IMR-90 (cell line): ENCODE results near the gene HSPG2. TPM values are rescaled to one million over a fixed set of nuclear protein-coding genes. Genes with fewer than 3 reads are reported as not detected.

Experiments used
- ATAC-seq: fragments of 200-7000 bp; cut with Tn5 transposase; 2 replicates; pipeline ENCODE4 v1.9.1; 2020; ENCODE audit warnings: low read depth, mild to moderate bottlenecking, moderate library complexity
- BruUV-seq: library from RNA; stranded (reverse); fragments of 400-500 nt; replicated peaks from 2 replicates; lab custom pipeline; 2021; lab: Mats Ljungman, UMichigan
- CTCF ChIA-PET: fragments of 300-600 bp; formaldehyde crosslinking; extraction: SDS; loops from one replicate; lab custom pipeline; 2021; ENCODE audit warnings: antibody characterized with exemption; lab: Yijun Ruan, JAX
- POLR2A ChIA-PET: fragments of 300-600 bp; sonication (Branson Sonifier 250); formaldehyde crosslinking; loops from one replicate; lab custom pipeline; 2022; ENCODE audit warnings: antibody characterized with exemption; ENCODE audit not compliant: unreplicated experiment; lab: Charles Lee
- DNase-seq: peaks from one replicate; pipeline ENCODE4 v3.0.0; 2013
- H2AFZ ChIP-seq: replicated peaks from 2 replicates; pipeline ENCODE3; 2013; ENCODE audit warnings: low read length, mild to moderate bottlenecking; ENCODE audit not compliant: poor library complexity
- H2AK5ac ChIP-seq: 2 replicates; pipeline ENCODE4 v1.6.1; 2013; ENCODE audit warnings: low read depth, low read length, inconsistent platforms
- H2AK9ac ChIP-seq: replicated peaks from 2 replicates; pipeline ENCODE3; 2013; ENCODE audit warnings: mild to moderate bottlenecking, low read depth, low read length, moderate library complexity; ENCODE audit not compliant: poor library complexity
- H2BK120ac ChIP-seq: 2 replicates; pipeline ENCODE4 v1.6.1; 2013; ENCODE audit warnings: low read depth, low read length, inconsistent platforms
- H2BK15ac ChIP-seq: 3 replicates; pipeline ENCODE4 v1.6.1; 2013; ENCODE audit warnings: low read depth, low read length, inconsistent platforms
- H2BK20ac ChIP-seq: 2 replicates; pipeline ENCODE4 v1.6.1; 2013; ENCODE audit warnings: low read depth, mild to moderate bottlenecking, inconsistent platforms, low read length, moderate library complexity
- H2BK5ac ChIP-seq: 2 replicates; pipeline ENCODE4 v1.6.1; 2013; ENCODE audit warnings: mild to moderate bottlenecking, low read depth, low read length, inconsistent platforms; ENCODE audit not compliant: poor library complexity, severe bottlenecking
- H3K14ac ChIP-seq: replicated peaks from 2 replicates; pipeline ENCODE4 v1.6.1; 2013; ENCODE audit warnings: low read depth, low read length, inconsistent platforms
- H3K18ac ChIP-seq: 2 replicates; pipeline ENCODE4 v1.6.1; 2013; ENCODE audit warnings: low read depth, low read length, control low read depth
- H3K23ac ChIP-seq: 2 replicates; pipeline ENCODE4 v1.6.1; 2013; ENCODE audit warnings: low read depth, low read length, inconsistent platforms
- H3K27ac ChIP-seq: 2 replicates; pipeline ENCODE4 v1.5.1; 2013; ENCODE audit warnings: mild to moderate bottlenecking, control low read depth, low read length; ENCODE audit not compliant: insufficient read depth
- H3K27me3 ChIP-seq: 2 replicates; pipeline ENCODE4 v1.6.1; 2013; ENCODE audit warnings: low read length; ENCODE audit not compliant: control insufficient read depth, insufficient read depth
- H3K36me3 ChIP-seq: 2 replicates; pipeline ENCODE4 v1.6.1; 2013; ENCODE audit warnings: low read length, mixed read lengths; ENCODE audit not compliant: control insufficient read depth, insufficient read depth
- H3K4ac ChIP-seq: 2 replicates; pipeline ENCODE4 v1.6.1; 2013; ENCODE audit warnings: low read depth, low read length, inconsistent platforms
- H3K4me1 ChIP-seq: 2 replicates; pipeline ENCODE4 v1.6.1; 2013; ENCODE audit warnings: low read length, mixed read lengths; ENCODE audit not compliant: control insufficient read depth, insufficient read depth
- H3K4me2 ChIP-seq: 2 replicates; pipeline ENCODE4 v1.6.1; 2013; ENCODE audit warnings: low read depth, mild to moderate bottlenecking, control low read depth, low read length, moderate library complexity
- H3K4me3 ChIP-seq: 2 replicates; pipeline ENCODE4 v1.5.1; 2013; ENCODE audit warnings: low read depth, mild to moderate bottlenecking, control low read depth, low read length, moderate library complexity; ENCODE audit not compliant: insufficient read depth
- H3K56ac ChIP-seq: 2 replicates; pipeline ENCODE4 v1.6.1; 2013; ENCODE audit warnings: low read length, inconsistent platforms; ENCODE audit not compliant: insufficient read depth; ENCODE audit errors: extremely low read depth
- H3K79me1 ChIP-seq, 2 experiments: 2 replicates each; pipeline ENCODE4 v1.6.1; 2013; ENCODE audit warnings: low read length in 2 of 2, inconsistent platforms in 1 of 2, low read depth in 1 of 2
- H3K9ac ChIP-seq: 2 replicates; pipeline ENCODE4 v1.6.1; 2013; ENCODE audit warnings: low read depth, low read length, control low read depth
- H3K9me1 ChIP-seq: 2 replicates; pipeline ENCODE4 v1.6.1; 2013; ENCODE audit warnings: low read length, inconsistent platforms; ENCODE audit not compliant: insufficient read depth
- H3K9me3 ChIP-seq: 2 replicates; pipeline ENCODE4 v1.6.1; 2013; ENCODE audit warnings: low read length; ENCODE audit not compliant: control insufficient read depth, insufficient read depth
- H4K20me1 ChIP-seq: 2 replicates; pipeline ENCODE4 v1.6.1; 2013; ENCODE audit warnings: low read length, inconsistent platforms; ENCODE audit not compliant: insufficient read depth
- H4K5ac ChIP-seq: 2 replicates; pipeline ENCODE4 v1.6.1; 2013; ENCODE audit warnings: mild to moderate bottlenecking, low read depth, low read length, control low read depth
- H4K8ac ChIP-seq, 2 experiments: 2 replicates each; pipeline ENCODE4 v1.6.1; 2013; ENCODE audit warnings: low read depth in 2 of 2, low read length in 2 of 2, control low read depth in 1 of 2, inconsistent platforms in 1 of 2
- H4K91ac ChIP-seq: 2 replicates; pipeline ENCODE4 v1.6.1; 2013; ENCODE audit warnings: low read depth, low read length, inconsistent platforms; ENCODE audit not compliant: insufficient read depth
- CHD1 ChIP-seq: IDR thresholded peaks from 2 replicates; pipeline ENCODE4 v1.6.1; 2012; ENCODE audit warnings: low read depth, low read length, improper control_type of control experiment
- FOS ChIP-seq: fragments of 150-350 bp; IDR thresholded peaks from 2 replicates; pipeline ENCODE4 v1.6.1; 2016; ENCODE audit warnings: low read depth, low read length
- MAFK ChIP-seq: IDR thresholded peaks from 2 replicates; pipeline ENCODE4 v1.6.1; 2012; ENCODE audit warnings: low read depth, low read length, improper control_type of control experiment
- MAZ ChIP-seq: IDR thresholded peaks from 2 replicates; pipeline ENCODE4 v1.6.1; 2012; ENCODE audit warnings: low read depth, mild to moderate bottlenecking, low read length, improper control_type of control experiment, moderate library complexity, borderline replicate concordance
- NFE2L2 ChIP-seq: fragments of 150-350 bp; IDR thresholded peaks from 2 replicates; pipeline ENCODE4 v1.6.1; 2016; ENCODE audit warnings: low read depth, mild to moderate bottlenecking, low read length
- POLR2A ChIP-seq: IDR thresholded peaks from 2 replicates; pipeline ENCODE4 v1.6.1; 2012; ENCODE audit warnings: mild to moderate bottlenecking, low read depth, low read length
- RAD21 ChIP-seq: IDR thresholded peaks from 2 replicates; pipeline ENCODE4 v1.6.1; 2012; ENCODE audit warnings: low read length, improper control_type of control experiment
- RCOR1 ChIP-seq: IDR thresholded peaks from 2 replicates; pipeline ENCODE4 v1.6.1; 2012; ENCODE audit warnings: mild to moderate bottlenecking, low read length, improper control_type of control experiment; ENCODE audit not compliant: insufficient replicate concordance
- WGBS, 2 experiments: methylation state at CpG; one replicate each; pipeline versions ENCODE4 v1.1.5 to v1.1.7; 2013; ENCODE audit warnings: missing lambda C conversion rate in 2 of 2; ENCODE audit not compliant: insufficient read length in 1 of 2; ENCODE audit errors: extremely low coverage in 2 of 2; 5-methylcytosine and 5-hydroxymethylcytosine counted together
- dilution Hi-C: fragments of 300-500 bp; cut with HindIII; formaldehyde crosslinking; loops from one replicate; pipeline ENCODE4 v1.14.3; 2018; ENCODE audit warnings: low sequenced_read_pairs; ENCODE audit not compliant: unreplicated experiment
- in situ Hi-C: fragments of 300-500 bp; cut with MboI; formaldehyde crosslinking; loops from 3 replicates; pipeline ENCODE4 v1.14.3; 2019; ENCODE audit warnings: low sequenced_read_pairs, inconsistent platforms, mixed read lengths
- intact Hi-C: fragments of 100-400 bp; cut with micrococcal nuclease; formaldehyde crosslinking; loops from 2 replicates; pipeline ENCODE4 v1.10.0; 2022
- polyA plus RNA-seq, 3 experiments: library from polyadenylated mRNA; depleted of rRNA; stranded (reverse); fragments of >200 nt; gene quantifications; 2 replicates each; pipeline ENCODE4 v1.2.3, GENCODE V29; 2012; ENCODE audit warnings: low replicate concordance in 1 of 3
- total RNA-seq: library from RNA; depleted of rRNA; stranded (reverse); fragments of >200 nt; gene quantifications from 2 replicates; pipeline ENCODE4 v1.2.3, GENCODE V29; 2012

The HSPG2 gene
- total and polyA plus RNA-seq, 2 of the 4 experiments (the other 2 are of a cell fraction) = 15.8 to 94.0 TPM

DNA sequence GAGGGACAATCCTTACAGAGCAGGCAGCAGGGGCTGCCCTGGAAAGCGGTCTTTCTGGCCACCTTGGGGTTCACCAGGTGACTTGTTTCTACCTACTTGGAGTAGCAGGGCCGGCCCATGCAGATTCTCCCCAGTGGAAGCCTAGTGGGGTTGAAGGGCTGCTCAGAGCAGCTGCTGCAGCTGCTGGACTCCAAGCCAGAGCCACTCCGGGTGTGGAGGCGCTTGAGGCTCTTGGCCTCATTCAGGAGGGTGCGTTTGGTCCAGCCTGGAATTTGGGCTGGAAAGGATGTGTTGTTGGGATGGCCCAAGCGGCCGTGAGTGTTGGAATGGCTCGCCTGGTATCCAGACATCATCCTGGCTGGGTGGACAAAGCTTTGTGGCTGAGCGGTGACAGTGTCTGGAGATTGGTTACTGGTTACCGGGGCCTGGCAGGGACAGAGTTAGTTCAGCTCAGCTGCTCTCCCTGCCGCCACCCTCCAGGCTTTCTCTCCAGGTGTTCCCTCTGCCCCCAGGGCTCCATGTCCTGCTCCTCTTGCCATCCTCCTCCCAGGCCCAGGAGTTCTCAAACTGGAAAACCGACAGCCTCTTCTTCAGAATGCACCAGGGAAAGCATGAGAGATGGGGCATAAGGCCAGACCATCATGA is 14.2 kb upstream of the HSPG2 start:
- BruUV-seq = no TSS peak
- Histone ChIP-seq H3K4me2 (no peak overlapping the region), H4K91ac (no peak overlapping the region), H3K9ac (no peak overlapping the region), H2AK9ac (no peak overlapping the region), H4K20me1 (no peaks in the 10 kb centered on the region), H3K79me1 (no peaks in the 10 kb centered on the region), H3K4me1 (peaks cover 4% of the 10 kb centered on the region; the same call in 1 of the 2 replicates), H2BK20ac (no peak overlapping the region), H2BK15ac (no peak overlapping the region), H3K23ac (no peak overlapping the region), H3K4ac (no peak overlapping the region), H2AFZ (no peak overlapping the region), H2BK120ac (no peak overlapping the region), H4K5ac (no peak overlapping the region), H3K27me3 (peaks cover 5% of the 10 kb centered on the region), H4K8ac (no peak overlapping the region), H3K56ac (no peak overlapping the region), H3K36me3 (no peaks in the 10 kb centered on the region), H2BK5ac (no peak overlapping the region), H3K27ac (no peak overlapping the region), H2AK5ac (no peak overlapping the region), H3K9me1 (no peaks in the 10 kb centered on the region), H3K14ac (no peak overlapping the region), H3K18ac (no peak overlapping the region), H3K9me3 (no peaks in the 10 kb centered on the region), H3K4me3 (no peak overlapping the region)
- dilution Hi-C loops = no loop called here
- ChIA-PET CTCF (no interaction called here), POLR2A (no interaction called here)
- intact Hi-C loops = no loop called here
- TF ChIP-seq RCOR1 (no peak), MAFK (no peak), NFE2L2 (no peak), RAD21 (no peak), POLR2A (no peak), FOS (no peak), CHD1 (no peak), MAZ (no peak)
- DNase-seq = no peak
- no peak for ATAC-seq
- WGBS, 2 experiments = 77% methylated on average over 5 of the region's 12 CpGs; no CpG with 5 or more reads in 1 of the 2 experiments
- in situ Hi-C loops = loop anchor here (25.0 kb wide), 1 partner anchor 239 kb away; no protein-coding TSS in a partner anchor
